Activated naive CD8-positive, alpha-beta T cell treated with anti-CD3 and anti-CD28 coated beads, Interleukin-2, amount 50 U/mL, for 24 hours (primary cell): ENCODE measurements around the gene RAB11FIP4.
A peak's percentile ranks its signal among the peaks of the same experiment; 100 is the strongest.

Experiments
- ATAC-seq: fragments of 150-1000 bp; cut with Tn5 transposase; one replicate; pipeline ENCODE4 v1.10.0; 2021
- DNase-seq: peaks from one replicate; pipeline ENCODE4 v3.0.0; 2021
- H3K27ac Mint-ChIP-seq: one replicate; pipeline ENCODE4 v1.8.0; 2021; ENCODE audit warnings: mild to moderate bottlenecking, mixed read lengths
- H3K27me3 Mint-ChIP-seq: one replicate; pipeline ENCODE4 v1.8.0; 2021; ENCODE audit warnings: mixed read lengths
- H3K36me3 Mint-ChIP-seq: one replicate; pipeline ENCODE4 v1.8.0; 2021; ENCODE audit warnings: low read depth, mixed read lengths
- H3K4me1 Mint-ChIP-seq: one replicate; pipeline ENCODE4 v1.8.0; 2021; ENCODE audit warnings: mixed read lengths
- H3K4me3 Mint-ChIP-seq: one replicate; pipeline ENCODE4 v1.8.0; 2021; ENCODE audit warnings: mild to moderate bottlenecking, moderate library complexity, mixed read lengths
- H3K9me3 Mint-ChIP-seq: one replicate; pipeline ENCODE4 v1.8.0; 2021; ENCODE audit warnings: mixed read lengths

The RAB11FIP4 gene

GRCh38 chr17:31510308-31511194 is 119.1 kb downstream of the RAB11FIP4 start:
- H3K9me3 Mint-ChIP-seq, result no peaks in the 10 kb centered on the region
- ATAC-seq (peak; percentile 20), DNase-seq (peak; percentile 43)
- peak overlapping the region; percentile 82 for H3K4me3 Mint-ChIP-seq
- H3K27ac Mint-ChIP-seq, result peak overlapping the region; percentile 99
- no peaks in the 10 kb centered on the region for H3K27me3 Mint-ChIP-seq
- peaks cover 62% of the 10 kb centered on the region for H3K4me1 Mint-ChIP-seq
- peaks cover 2% of the 10 kb centered on the region for H3K36me3 Mint-ChIP-seq

GRCh38 chr17:31511195-31511578 is 119.7 kb downstream of the RAB11FIP4 start:
- Mint-ChIP-seq H3K27ac (peak overlapping the region; percentile 99), H3K4me1 (peaks cover 65% of the 10 kb centered on the region), H3K36me3 (peaks cover 2% of the 10 kb centered on the region), H3K4me3 (no peak overlapping the region), H3K27me3 (no peaks in the 10 kb centered on the region), H3K9me3 (no peaks in the 10 kb centered on the region)
- DNase-seq (no peak), ATAC-seq (no peak)

DNA sequence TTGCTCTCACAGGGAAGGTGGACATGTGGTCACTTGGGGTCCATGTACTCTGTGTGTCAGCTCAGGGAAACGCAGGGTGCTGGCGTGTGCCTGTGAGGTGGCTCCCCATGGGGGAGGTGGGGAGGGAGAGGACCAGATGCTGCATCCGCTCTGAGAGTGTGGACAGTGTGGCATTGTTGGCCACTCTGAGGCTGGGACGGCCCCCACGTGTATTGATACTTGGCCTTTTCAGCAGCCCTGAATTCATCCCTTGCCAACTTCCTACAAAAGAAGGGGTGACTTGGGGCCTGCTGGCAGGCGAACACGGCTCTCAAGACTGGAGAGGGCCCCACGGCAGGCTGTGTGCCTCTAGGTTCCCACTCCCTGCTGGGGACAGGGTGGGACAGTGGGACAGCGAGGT is 120.1 kb downstream of the RAB11FIP4 start:
- DNase-seq (no peak), ATAC-seq (no peak)
- Mint-ChIP-seq H3K9me3 (no peaks in the 10 kb centered on the region), H3K4me3 (no peak overlapping the region), H3K36me3 (peaks cover 2% of the 10 kb centered on the region), H3K4me1 (peaks cover 64% of the 10 kb centered on the region), H3K27ac (peak overlapping the region; percentile 99), H3K27me3 (no peaks in the 10 kb centered on the region)

DNA sequence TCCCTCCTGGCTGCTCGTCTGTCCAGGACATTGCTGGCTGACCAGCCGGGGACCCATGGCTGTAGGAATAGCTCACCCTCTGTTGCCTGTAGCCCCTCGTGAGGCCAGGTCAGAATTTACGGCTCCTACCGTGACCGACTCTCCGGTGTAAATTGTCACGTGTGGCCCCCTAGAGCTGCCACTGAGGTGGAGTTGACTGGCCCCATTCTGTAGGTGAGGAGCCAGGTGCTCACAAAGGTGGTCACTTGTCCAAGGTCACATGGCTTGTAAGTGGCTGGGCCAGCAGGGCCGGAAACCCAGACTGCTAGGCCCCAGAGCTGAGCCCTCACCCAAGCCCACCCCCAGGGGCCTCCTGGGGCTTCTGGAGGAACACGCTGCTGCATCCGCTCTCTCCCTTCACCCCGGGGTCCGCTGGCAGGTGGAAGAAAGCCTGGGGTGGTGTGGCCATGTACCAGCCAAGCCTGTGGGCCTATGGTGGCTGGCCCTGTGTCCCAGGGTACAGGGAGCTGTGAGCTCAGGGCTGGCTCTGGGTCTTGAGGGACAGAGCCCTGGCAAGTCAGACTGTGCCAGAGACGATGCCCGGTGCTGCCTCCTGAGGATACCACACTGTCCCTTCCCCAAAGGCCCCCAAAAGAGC is 120.7 kb downstream of the RAB11FIP4 start:
- no peak overlapping the region for H3K4me3 Mint-ChIP-seq
- H3K9me3 Mint-ChIP-seq, result no peaks in the 10 kb centered on the region
- peaks cover 2% of the 10 kb centered on the region for H3K36me3 Mint-ChIP-seq
- H3K4me1 Mint-ChIP-seq, result peaks cover 60% of the 10 kb centered on the region
- DNase-seq, result no peak
- ATAC-seq, result no peak
- H3K27ac Mint-ChIP-seq, result peak overlapping the region; percentile 27
- no peaks in the 10 kb centered on the region for H3K27me3 Mint-ChIP-seq

- no peak overlapping the region for H3K27ac Mint-ChIP-seq
- no peaks in the 10 kb centered on the region for H3K9me3 Mint-ChIP-seq
- DNase-seq (no peak), ATAC-seq (no peak)
- no peaks in the 10 kb centered on the region for H3K27me3 Mint-ChIP-seq
- H3K4me3 Mint-ChIP-seq, result no peak overlapping the region
- peaks cover 57% of the 10 kb centered on the region for H3K4me1 Mint-ChIP-seq
- no peaks in the 10 kb centered on the region for H3K36me3 Mint-ChIP-seq
These were observed 121.3 kb downstream of the RAB11FIP4 start for GRCh38 chr17:31512796-31513195.

GRCh38 chr17:31513731-31514427 is 122.4 kb downstream of the RAB11FIP4 start:
- Mint-ChIP-seq H3K4me1 (peaks cover 46% of the 10 kb centered on the region), H3K27ac (no peak overlapping the region), H3K27me3 (no peaks in the 10 kb centered on the region), H3K9me3 (no peaks in the 10 kb centered on the region), H3K4me3 (no peak overlapping the region), H3K36me3 (peaks cover 4% of the 10 kb centered on the region)
- no peak for DNase-seq
- ATAC-seq, result no peak

DNA sequence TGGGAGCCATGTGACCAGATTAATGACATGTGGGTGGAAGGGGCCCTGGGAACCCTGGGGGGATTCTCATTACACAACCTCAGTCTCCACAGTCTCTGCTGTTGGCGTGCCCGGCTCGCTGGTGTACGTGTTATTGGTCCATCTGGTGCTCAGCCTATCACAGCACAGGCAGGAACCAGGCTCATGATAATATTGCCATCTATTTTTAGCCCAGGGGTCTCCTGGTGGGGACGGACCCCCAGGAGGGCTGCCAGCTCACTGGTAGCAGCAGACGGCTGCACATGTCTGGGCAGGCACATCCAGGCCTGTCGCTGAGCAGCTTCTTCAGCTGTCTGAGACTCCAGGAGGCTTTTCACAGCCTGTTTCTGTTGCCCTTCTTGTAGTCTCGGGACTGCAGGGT is 123.8 kb downstream of the RAB11FIP4 start:
- no peak for DNase-seq
- Mint-ChIP-seq H3K4me1 (peaks cover 32% of the 10 kb centered on the region), H3K27me3 (no peaks in the 10 kb centered on the region), H3K4me3 (no peak overlapping the region), H3K36me3 (peaks cover 5% of the 10 kb centered on the region), H3K9me3 (no peaks in the 10 kb centered on the region), H3K27ac (no peak overlapping the region)
- ATAC-seq, result no peak

GRCh38 chr17:31517524-31517923 is 126.0 kb downstream of the RAB11FIP4 start:
- no peak for ATAC-seq

GRCh38 chr17:31518478-31518877 is 127.0 kb downstream of the RAB11FIP4 start:
- Mint-ChIP-seq H3K27ac (no peak overlapping the region), H3K27me3 (no peaks in the 10 kb centered on the region), H3K36me3 (peaks cover 11% of the 10 kb centered on the region), H3K4me3 (no peak overlapping the region), H3K9me3 (no peaks in the 10 kb centered on the region), H3K4me1 (peaks cover 18% of the 10 kb centered on the region)
- no peak for DNase-seq
- ATAC-seq, result no peak

More at GRCh38 chr17:31517524-31517923, 126.0 kb downstream of the RAB11FIP4 start:
- no peak overlapping the region for H3K27ac Mint-ChIP-seq
- H3K27me3 Mint-ChIP-seq, result no peaks in the 10 kb centered on the region
- H3K9me3 Mint-ChIP-seq, result no peaks in the 10 kb centered on the region
- peaks cover 9% of the 10 kb centered on the region for H3K36me3 Mint-ChIP-seq
- DNase-seq, result no peak
- no peak overlapping the region for H3K4me3 Mint-ChIP-seq
- H3K4me1 Mint-ChIP-seq, result peaks cover 18% of the 10 kb centered on the region

DNA sequence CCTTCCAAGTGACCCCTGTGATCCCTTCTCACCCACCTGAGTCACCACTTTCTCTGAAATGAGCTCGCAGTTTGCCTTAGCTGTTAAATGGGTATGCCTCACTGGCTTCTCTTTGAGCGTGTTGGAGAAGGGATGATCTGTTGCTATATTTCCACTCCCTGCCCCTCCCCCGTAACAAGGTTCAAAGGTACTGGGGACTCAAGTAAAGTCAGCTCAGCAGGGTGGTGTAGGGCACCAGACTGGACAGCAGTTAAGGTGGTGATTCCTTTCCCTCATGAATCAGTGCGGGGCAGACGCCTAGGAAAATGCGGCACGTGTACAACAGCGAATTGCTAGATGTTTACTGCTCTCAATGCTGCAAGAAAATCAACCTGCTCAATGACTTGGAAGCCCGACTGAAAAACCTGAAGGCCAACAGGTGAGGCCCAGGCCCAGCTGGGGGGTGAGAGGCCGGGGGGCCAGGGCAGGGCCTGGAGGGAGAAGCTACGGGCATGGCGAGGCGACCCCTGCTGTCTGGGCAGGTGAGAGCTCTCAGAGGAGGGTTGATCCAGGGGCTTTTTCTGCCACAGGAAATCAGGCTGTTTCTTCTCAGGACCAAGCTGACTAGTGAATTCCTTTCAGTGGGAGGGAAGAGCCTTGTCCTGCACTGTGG is 130.3 kb downstream of the RAB11FIP4 start:
- H3K36me3 Mint-ChIP-seq, result peaks cover 22% of the 10 kb centered on the region
- H3K27ac Mint-ChIP-seq, result no peak overlapping the region
- no peak overlapping the region for H3K4me3 Mint-ChIP-seq
- H3K27me3 Mint-ChIP-seq, result no peaks in the 10 kb centered on the region
- DNase-seq (no peak), ATAC-seq (no peak)
- peaks cover 1% of the 10 kb centered on the region for H3K4me1 Mint-ChIP-seq
- H3K9me3 Mint-ChIP-seq, result no peaks in the 10 kb centered on the region

DNA sequence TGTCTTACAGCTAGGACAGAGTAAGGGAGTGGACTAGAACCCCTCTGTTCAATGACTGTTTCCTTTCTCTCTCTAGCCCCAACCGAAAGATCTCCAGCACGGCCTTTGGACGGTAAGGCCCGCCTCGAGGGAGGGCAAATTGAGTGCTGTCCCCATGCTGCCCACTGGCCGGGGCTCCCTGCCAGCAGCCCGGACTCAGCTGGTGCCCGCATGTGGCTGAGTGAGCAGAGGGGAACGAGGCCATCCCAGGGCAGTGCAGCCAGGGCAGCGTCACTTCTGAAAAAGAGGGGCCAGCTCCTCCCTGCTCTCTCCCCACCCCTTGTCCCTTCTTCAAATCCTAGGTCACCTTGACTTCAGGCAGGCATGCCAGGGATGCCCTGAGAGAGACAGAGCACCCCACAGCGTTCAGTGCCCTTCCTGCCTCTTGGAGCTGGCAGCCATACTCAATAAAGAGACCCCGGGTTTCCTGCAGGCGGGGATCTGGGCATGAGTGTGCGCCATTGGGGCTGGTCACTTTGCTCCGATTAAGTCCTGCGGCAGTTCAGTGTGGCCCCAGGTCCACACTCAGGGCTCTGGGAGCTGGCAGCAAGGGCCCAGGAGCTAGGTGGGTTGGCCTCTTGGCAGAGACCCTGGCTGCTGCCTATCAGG is 130.9 kb downstream of the RAB11FIP4 start:
- Mint-ChIP-seq H3K36me3 (peaks cover 22% of the 10 kb centered on the region), H3K4me1 (no peaks in the 10 kb centered on the region), H3K27me3 (no peaks in the 10 kb centered on the region), H3K27ac (no peak overlapping the region), H3K4me3 (no peak overlapping the region), H3K9me3 (no peaks in the 10 kb centered on the region)
- ATAC-seq (no peak), DNase-seq (no peak)

- Mint-ChIP-seq H3K4me3 (no peak overlapping the region), H3K27ac (no peak overlapping the region), H3K27me3 (no peaks in the 10 kb centered on the region), H3K36me3 (peaks cover 22% of the 10 kb centered on the region), H3K9me3 (no peaks in the 10 kb centered on the region), H3K4me1 (no peaks in the 10 kb centered on the region)
- no peak for ATAC-seq
- no peak for DNase-seq
These were observed 131.6 kb downstream of the RAB11FIP4 start for GRCh38 chr17:31522987-31523495.

- DNase-seq, result no peak
- Mint-ChIP-seq H3K4me3 (no peak overlapping the region), H3K9me3 (no peaks in the 10 kb centered on the region), H3K27ac (no peak overlapping the region), H3K27me3 (no peaks in the 10 kb centered on the region), H3K36me3 (peaks cover 18% of the 10 kb centered on the region), H3K4me1 (no peaks in the 10 kb centered on the region)
- ATAC-seq, result no peak
These were observed 132.6 kb downstream of the RAB11FIP4 start for GRCh38 chr17:31523862-31524730.
